ENCODE measurements around the gene ITPKB.

The ITPKB gene

GRCh38 chr1:226708967-226709396, 30.1 kb downstream of the ITPKB start:
- H3K27ac ChIP-seq = no peak overlapping the region

GRCh38 chr1:226708342-226708780, 30.7 kb downstream of the ITPKB start:
- TF ChIP-seq CTCF (conservative IDR thresholded peaks at IDR 0.05) = no peak
- H3K27ac ChIP-seq = no peak overlapping the region

More at GRCh38 chr1:226708967-226709396, 30.1 kb downstream of the ITPKB start:
- TF ChIP-seq CTCF (conservative IDR thresholded peaks at IDR 0.05) = no peak

GRCh38 chr1:226706684-226707083, 32.4 kb downstream of the ITPKB start:
- no peak overlapping the region for H3K27ac ChIP-seq
- TF ChIP-seq CTCF (conservative IDR thresholded peaks at IDR 0.05) = no peak

GRCh38 chr1:226704169-226704937, 34.7 kb downstream of the ITPKB start:
- H3K27ac ChIP-seq = peak overlapping the region; percentile 100
- TF ChIP-seq CTCF (conservative IDR thresholded peaks at IDR 0.05) = no peak

- peak overlapping the region; percentile 100 for H3K27ac ChIP-seq
- TF ChIP-seq CTCF (conservative IDR thresholded peaks at IDR 0.05) = no peak
Observed at GRCh38 chr1:226702957-226703831, 35.9 kb downstream of the ITPKB start.

GRCh38 chr1:226702318-226702956, 36.6 kb downstream of the ITPKB start:
- H3K27ac ChIP-seq = peak overlapping the region; percentile 100
- TF ChIP-seq CTCF (conservative IDR thresholded peaks at IDR 0.05) = no peak

GRCh38 chr1:226700861-226701260, 38.2 kb downstream of the ITPKB start:
- no peak for TF ChIP-seq CTCF (conservative IDR thresholded peaks at IDR 0.05)
- H3K27ac ChIP-seq = peak overlapping the region; percentile 100
